CD4-positive, alpha-beta T cell treated with Interleukin-4 for 4 hours (primary cell): ENCODE results near the gene QSOX2.
"Not testable (repeated sequence)": the region's sequence is repeated elsewhere in the genome, so short reads cannot be mapped to it uniquely, and the experiment has no call there.

ENCODE experiments used
- DNase-seq: peaks from one replicate; pipeline ENCODE4 v3.0.0-alpha.2; 2020

Gene QSOX2

GRCh38 chr9:136250676-136251075 is 5.1 kb upstream of the QSOX2 start:
- DNase-seq, result no peak

GRCh38 chr9:136249877-136250559 is 4.4 kb upstream of the QSOX2 start:
- no peak for DNase-seq

GRCh38 chr9:136248951-136249876 is 3.6 kb upstream of the QSOX2 start:
- DNase-seq, result no peak

GRCh38 chr9:136247947-136248637 is 2.5 kb upstream of the QSOX2 start:
- no peak for DNase-seq

GRCh38 chr9:136247551-136247916 is 1.9 kb upstream of the QSOX2 start:
- no peak for DNase-seq

- DNase-seq, result no peak
Measured at GRCh38 chr9:136246849-136247550, 1.4 kb upstream of the QSOX2 start.

- no peak for DNase-seq
Measured at GRCh38 chr9:136244969-136245218, 718 bp downstream of the QSOX2 start.

- peak; percentile 29 for DNase-seq
Measured at GRCh38 chr9:136244122-136244968, 1.3 kb downstream of the QSOX2 start.

- DNase-seq, result no peak
Measured at GRCh38 chr9:136243631-136244030, 2.0 kb downstream of the QSOX2 start.

- DNase-seq, result no peak
Measured at GRCh38 chr9:136242918-136243525, 2.6 kb downstream of the QSOX2 start.

GRCh38 chr9:136242248-136242647 is 3.4 kb downstream of the QSOX2 start:
- DNase-seq, result no peak

- no peak for DNase-seq
Measured at GRCh38 chr9:136241542-136241941, 4.1 kb downstream of the QSOX2 start.

- DNase-seq, result no peak
Measured at GRCh38 chr9:136240941-136241340, 4.7 kb downstream of the QSOX2 start.

GRCh38 chr9:136239983-136240330 is 5.7 kb downstream of the QSOX2 start:
- DNase-seq, result no peak

GRCh38 chr9:136239135-136239982 is 6.3 kb downstream of the QSOX2 start:
- DNase-seq, result no peak

GRCh38 chr9:136238342-136238732 is 7.3 kb downstream of the QSOX2 start:
- DNase-seq, result no peak

GRCh38 chr9:136237486-136238341 is 7.9 kb downstream of the QSOX2 start:
- no peak for DNase-seq

- DNase-seq, result not testable (repeated sequence)
Measured at GRCh38 chr9:136236471-136237410, 8.9 kb downstream of the QSOX2 start.
